Chondrocyte (in vitro differentiated cells): ENCODE results near the gene FAM118A. TPM values are rescaled to one million over a fixed set of nuclear protein-coding genes. Genes with fewer than 3 reads are reported as not detected.

ENCODE experiments used
- DNase-seq: peaks from one replicate; pipeline ENCODE4 v3.0.0; 2021; ENCODE audit warnings: mixed read lengths, low spot score
- H3K27ac Mint-ChIP-seq: one replicate; pipeline ENCODE4 v1.8.0; 2021; ENCODE audit warnings: mild to moderate bottlenecking, moderate library complexity, mixed read lengths; ENCODE audit not compliant: unreplicated experiment
- H3K27me3 Mint-ChIP-seq: 2 replicates; pipeline ENCODE4 v1.8.0; 2021; ENCODE audit warnings: low read depth, mixed read lengths
- H3K36me3 Mint-ChIP-seq: 2 replicates; pipeline ENCODE4 v1.8.0; 2021; ENCODE audit warnings: low read depth, mixed read lengths
- H3K4me1 Mint-ChIP-seq: 2 replicates; pipeline ENCODE4 v1.8.0; 2021; ENCODE audit warnings: low read depth, mild to moderate bottlenecking, mixed read lengths
- H3K4me3 Mint-ChIP-seq: one replicate; pipeline ENCODE4 v1.8.0; 2021; ENCODE audit warnings: mild to moderate bottlenecking, moderate library complexity, mixed read lengths; ENCODE audit not compliant: unreplicated experiment
- H3K9me3 Mint-ChIP-seq: 2 replicates; pipeline ENCODE4 v1.8.0; 2021; ENCODE audit warnings: low read depth, mixed read lengths
- CTCF ChIP-seq: fragments of 200-600 bp; sonication (generic); IDR thresholded peaks from 2 replicates; pipeline ENCODE4 v1.5.0; 2021; ENCODE audit warnings: antibody characterized with exemption, mild to moderate bottlenecking, moderate library complexity
- total RNA-seq: library from RNA; stranded (reverse); gene quantifications from 3 replicates; pipeline ENCODE4 v1.2.1, GENCODE V29; 2021

The FAM118A gene
- total RNA-seq, 1 donor from 2014 or later, result 68.7 TPM

DNA sequence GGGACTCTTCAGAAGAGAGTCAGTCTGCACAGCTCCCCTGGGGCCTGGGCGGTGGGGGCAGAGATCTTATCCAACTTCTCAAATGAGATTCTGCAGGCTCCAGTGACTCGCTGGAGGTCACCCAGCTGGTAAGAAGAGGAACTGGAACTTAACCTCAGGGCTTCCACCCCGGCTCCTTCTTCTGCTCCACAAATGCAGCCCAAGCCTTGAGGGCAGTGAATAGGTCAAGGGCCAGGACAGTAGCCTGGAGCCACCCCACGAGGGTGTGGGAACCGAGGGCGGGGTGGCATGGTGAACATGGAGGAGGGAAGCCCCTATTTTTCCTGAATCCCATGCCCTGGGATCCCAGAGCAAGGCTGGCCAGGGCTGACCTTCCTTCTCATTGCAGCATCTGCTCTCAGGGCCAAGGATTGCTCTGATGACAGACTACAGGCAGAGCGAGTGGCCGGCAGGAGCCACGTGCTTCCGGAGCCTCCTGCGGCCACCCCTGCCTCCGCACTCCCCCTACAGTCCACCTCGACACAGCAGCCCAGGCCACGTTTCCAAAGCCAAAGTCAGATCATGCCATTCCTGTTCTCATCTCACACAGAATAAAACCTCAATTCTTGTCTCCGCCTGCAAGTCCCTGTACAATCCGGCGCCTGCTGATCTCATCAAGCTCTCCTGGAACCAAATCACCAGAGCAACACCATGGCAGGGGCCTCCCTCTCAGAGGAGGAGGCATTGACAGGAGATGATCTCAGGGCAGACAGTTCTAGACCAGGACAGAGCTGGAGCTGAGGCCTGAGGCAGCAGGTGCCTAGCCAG lies 46.1 kb upstream of the FAM118A start:
- H3K4me3 Mint-ChIP-seq, result no peak overlapping the region
- H3K27ac Mint-ChIP-seq, result peak overlapping the region; percentile 83
- H3K9me3 Mint-ChIP-seq, result no peaks in the 10 kb centered on the region
- H3K36me3 Mint-ChIP-seq, result no peaks in the 10 kb centered on the region
- no peak for DNase-seq
- H3K27me3 Mint-ChIP-seq, result no peaks in the 10 kb centered on the region
- peak; percentile 85 for TF ChIP-seq CTCF
- peaks cover 10% of the 10 kb centered on the region for H3K4me1 Mint-ChIP-seq

- no peak overlapping the region for H3K27ac Mint-ChIP-seq
- no peak for DNase-seq
- H3K4me3 Mint-ChIP-seq, result no peak overlapping the region
- H3K9me3 Mint-ChIP-seq, result no peaks in the 10 kb centered on the region
- no peaks in the 10 kb centered on the region for H3K36me3 Mint-ChIP-seq
- no peaks in the 10 kb centered on the region for H3K27me3 Mint-ChIP-seq
- TF ChIP-seq CTCF, result no peak
- H3K4me1 Mint-ChIP-seq, result peaks cover 14% of the 10 kb centered on the region
Measured at GRCh38 chr22:45265535-45265934, 44.2 kb upstream of the FAM118A start.

DNA sequence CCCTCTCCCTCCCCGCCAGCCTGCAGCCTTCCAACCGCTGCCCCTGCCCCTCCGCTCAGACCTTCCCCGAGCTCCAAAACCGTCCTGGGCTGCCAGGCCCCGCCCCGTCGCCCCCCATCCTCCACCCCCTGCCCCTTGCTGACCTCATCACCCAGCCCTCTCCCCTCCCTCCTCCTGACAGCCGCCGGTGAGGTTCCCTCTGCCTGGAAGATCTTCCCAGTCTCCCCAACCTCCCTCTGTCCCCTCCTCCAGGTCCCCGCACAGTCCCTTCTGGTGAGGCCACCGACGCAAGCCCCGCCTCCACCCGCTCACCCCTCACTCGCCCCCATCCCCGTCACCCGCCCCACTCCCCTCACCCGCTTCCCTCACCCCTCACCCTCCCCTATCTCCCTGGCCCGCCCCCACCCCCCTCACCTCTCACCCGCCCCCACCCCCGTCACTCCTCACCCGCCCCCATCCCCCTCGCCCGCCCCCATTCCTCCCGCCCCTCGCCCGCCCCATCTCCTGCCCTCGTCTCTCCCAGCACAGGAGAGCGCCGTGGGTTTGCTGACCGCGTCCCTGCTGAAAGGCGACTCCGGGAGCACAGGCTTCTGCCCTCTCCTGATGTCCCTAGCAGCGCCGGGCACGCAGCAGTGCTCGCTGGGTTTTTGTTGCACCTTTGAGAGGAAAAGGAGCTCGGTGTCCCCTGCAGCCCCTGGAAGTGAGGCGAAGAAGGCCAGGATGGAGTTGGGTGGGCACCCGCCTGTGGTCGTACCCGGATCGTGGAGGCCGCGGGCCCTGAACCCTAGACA lies 41.4 kb upstream of the FAM118A start:
- Mint-ChIP-seq H3K27me3 (no peaks in the 10 kb centered on the region), H3K27ac (no peak overlapping the region), H3K4me3 (peak overlapping the region; percentile 83), H3K4me1 (peaks cover 21% of the 10 kb centered on the region), H3K9me3 (no peaks in the 10 kb centered on the region), H3K36me3 (no peaks in the 10 kb centered on the region)
- no peak for TF ChIP-seq CTCF
- no peak for DNase-seq

DNA sequence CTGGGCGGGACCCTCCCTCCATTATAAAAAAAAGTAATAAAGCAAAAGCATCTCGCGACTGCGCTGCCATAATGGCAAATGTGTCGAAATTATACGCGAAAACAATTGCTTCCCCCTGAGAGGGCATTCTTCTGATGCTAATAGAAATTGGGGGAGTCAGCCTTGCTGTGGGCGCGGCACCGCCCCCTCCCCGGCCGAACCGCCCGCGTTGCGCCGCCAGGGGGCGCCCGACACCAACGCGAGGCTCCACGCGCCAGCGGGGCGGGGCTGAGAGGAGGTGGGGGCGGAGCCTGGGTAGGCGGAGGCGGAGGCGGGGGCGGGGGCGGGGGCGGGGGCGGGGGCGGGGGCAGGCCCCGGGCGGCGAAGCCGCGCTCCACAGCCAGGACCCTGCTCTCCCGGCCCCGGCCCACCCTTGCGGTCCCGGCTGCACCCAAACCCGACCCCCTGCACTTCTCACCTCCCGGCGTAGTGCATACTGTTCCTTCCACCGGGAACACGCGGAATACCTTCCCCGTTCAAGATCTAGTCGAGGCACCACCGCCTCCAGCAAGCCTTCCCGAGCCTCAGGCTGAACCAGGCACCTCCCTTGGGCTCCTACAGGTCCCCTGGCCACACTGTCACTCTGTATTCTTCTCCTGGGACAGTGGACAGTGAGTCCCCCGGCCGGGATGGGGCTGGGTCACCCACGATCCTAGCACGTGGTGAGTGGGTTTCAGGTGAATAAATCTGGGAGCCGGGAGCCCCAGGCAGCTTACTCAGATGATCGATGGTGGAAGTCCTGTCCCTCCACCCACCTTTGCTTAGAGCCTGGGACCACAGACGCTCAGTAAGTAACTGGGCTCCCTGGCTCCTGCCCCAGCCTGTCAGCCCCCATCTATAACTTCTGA lies 40.5 kb upstream of the FAM118A start:
- Mint-ChIP-seq H3K9me3 (no peaks in the 10 kb centered on the region), H3K27me3 (no peaks in the 10 kb centered on the region), H3K4me1 (peaks cover 13% of the 10 kb centered on the region), H3K36me3 (no peaks in the 10 kb centered on the region), H3K4me3 (peak overlapping the region; percentile 83), H3K27ac (no peak overlapping the region)
- peak; percentile 95 for TF ChIP-seq CTCF
- no peak for DNase-seq
